ENCODE measurements around the gene TBC1D9B. TPM values are rescaled to one million over a fixed set of nuclear protein-coding genes. Genes with fewer than 3 reads are reported as not detected.
"Not testable (repeated sequence)": the region's sequence is repeated elsewhere in the genome, so short reads cannot be mapped to it uniquely, and the experiment has no call there.

Gene TBC1D9B
- total and polyA plus RNA-seq, 4 experiments from 2014 or later: 9.3 to 85.0 (median 61.1) TPM

DNA sequence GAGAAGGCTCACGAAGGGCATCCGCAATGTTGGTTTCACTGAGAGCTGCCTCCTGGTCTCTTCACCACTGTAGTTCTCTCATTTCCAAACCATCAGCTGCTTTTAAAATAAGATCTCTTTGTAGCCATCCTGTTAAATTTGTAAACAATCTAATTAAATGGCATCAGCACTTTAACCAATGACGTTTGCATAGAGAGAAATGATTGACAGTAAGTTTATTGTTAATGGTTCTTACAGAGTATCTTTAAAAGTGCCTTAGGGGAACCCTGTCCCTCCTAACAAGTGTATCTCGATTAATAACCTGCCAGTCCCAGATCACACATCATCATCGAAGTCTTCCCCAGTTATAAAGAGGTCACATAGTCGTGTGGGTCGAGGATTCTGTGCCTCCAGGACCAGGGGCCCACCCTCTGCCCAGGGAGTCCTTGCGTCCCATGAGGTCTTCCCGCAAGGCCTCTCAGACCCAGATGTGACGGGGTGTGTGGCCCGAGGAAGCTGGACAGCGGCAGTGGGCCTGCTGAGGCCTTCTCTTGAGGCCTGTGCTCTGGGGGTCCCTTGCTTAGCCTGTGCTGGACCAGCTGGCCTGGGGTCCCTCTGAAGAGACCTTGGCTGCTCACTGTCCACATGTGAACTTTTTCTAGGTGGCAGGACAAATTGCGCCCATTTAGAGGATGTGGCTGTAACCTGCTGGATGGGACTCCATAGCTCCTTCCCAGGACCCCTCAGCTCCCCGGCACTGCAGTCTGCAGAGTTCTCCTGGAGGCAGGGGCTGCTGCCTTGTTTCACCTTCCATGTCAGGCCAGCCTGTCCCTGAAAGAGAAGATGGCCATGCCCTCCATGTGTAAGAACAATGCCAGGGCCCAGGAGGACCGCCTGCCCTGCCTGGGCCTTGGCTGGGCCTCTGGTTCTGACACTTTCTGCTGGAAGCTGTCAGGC is 70.4 kb downstream of the TBC1D9B start:
- peak overlapping the region in 5 of 8 donors; percentile 57 to 74 (median 71) for H3K4me3 Mint-ChIP-seq
- intact Hi-C loops (cut with micrococcal nuclease): loop anchor here (5.0 kb wide), 1 partner anchor 35 kb away; no protein-coding TSS in a partner anchor
- H3K4me1 Mint-ChIP-seq: peaks cover 12 to 26% (median 17%) of the 10 kb centered on the region in 4 donors

DNA sequence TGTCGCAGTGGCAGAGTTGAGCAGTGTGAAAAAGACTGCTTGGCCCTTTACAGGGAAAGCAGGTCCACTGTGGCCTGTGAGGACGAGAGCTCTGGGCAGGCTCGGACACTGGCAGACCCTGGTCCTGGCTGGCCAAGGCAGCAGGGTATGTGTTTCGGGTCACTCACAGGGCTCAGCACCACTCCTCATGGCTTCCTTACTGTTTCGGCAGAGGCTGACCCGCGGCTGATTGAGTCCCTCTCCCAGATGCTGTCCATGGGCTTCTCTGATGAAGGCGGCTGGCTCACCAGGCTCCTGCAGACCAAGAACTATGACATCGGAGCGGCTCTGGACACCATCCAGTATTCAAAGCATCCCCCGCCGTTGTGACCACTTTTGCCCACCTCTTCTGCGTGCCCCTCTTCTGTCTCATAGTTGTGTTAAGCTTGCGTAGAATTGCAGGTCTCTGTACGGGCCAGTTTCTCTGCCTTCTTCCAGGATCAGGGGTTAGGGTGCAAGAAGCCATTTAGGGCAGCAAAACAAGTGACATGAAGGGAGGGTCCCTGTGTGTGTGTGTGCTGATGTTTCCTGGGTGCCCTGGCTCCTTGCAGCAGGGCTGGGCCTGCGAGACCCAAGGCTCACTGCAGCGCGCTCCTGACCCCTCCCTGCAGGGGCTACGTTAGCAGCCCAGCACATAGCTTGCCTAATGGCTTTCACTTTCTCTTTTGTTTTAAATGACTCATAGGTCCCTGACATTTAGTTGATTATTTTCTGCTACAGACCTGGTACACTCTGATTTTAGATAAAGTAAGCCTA is 71.3 kb downstream of the TBC1D9B start:
- Mint-ChIP-seq H3K4me3 (peak overlapping the region in 7 of 8 donors; percentile 37 to 74 (median 65)), H3K9me3 (no peaks in the 10 kb centered on the region), H3K27ac (peak overlapping the region; percentile 82 to 96 (median 93)), H3K27me3 (no peaks in the 10 kb centered on the region), H3K4me1 (peaks cover 14 to 26% (median 17%) of the 10 kb centered on the region in 4 donors), H3K36me3 (peaks cover 52 to 74% of the 10 kb centered on the region in 2 donors)
- peak; percentile 48 to 84 (median 64) for DNase-seq
- Histone ChIP-seq H3K4me3 (ENCODE audit: low read length in 2 of 2) (peak overlapping the region in 1 of 2 donors; percentile 30), H3K9me3 (ENCODE audit: control insufficient read depth in 1 of 2, low read length in 2 of 2) (no peaks in the 10 kb centered on the region), H3K27me3 (ENCODE audit: insufficient read depth, low read length) (no peaks in the 10 kb centered on the region), H3K4me1 (ENCODE audit: insufficient read depth, low read length) (peaks cover 21% of the 10 kb centered on the region), H3K27ac (ENCODE audit: low read depth, low read length) (peak overlapping the region; percentile 57), H3K36me3 (ENCODE audit: insufficient read depth, low read length) (peaks cover 57% of the 10 kb centered on the region)
- POLR2A ChIA-PET (ENCODE audit: partially characterized antibody): interaction anchor here (1.1 to 2.8 kb wide), 8 partner anchors 9 to 212 kb away, joined by 3 to 20 read pairs (median 6); partner anchors contain the start of genes MAML1, MRNIP and SQSTM1
- intact Hi-C loops (cut with micrococcal nuclease): loop anchor here (1.0 to 5.0 kb wide), 2 partner anchors 22 to 34 kb away; partner anchors contain the start of gene MRNIP
- CTCF ChIA-PET (ENCODE audit: partially characterized antibody): interaction anchor here (1.2 to 1.7 kb wide), 4 partner anchors 11 to 74 kb away, joined by 3 to 4 read pairs (median 3); no protein-coding TSS in a partner anchor

More for the DNA sequence above, 70.4 kb downstream of the TBC1D9B start:
- Histone ChIP-seq H3K36me3 (ENCODE audit: insufficient read depth, low read length) (peaks cover 56% of the 10 kb centered on the region), H3K27ac (ENCODE audit: low read depth, low read length) (peak overlapping the region; percentile 57), H3K4me3 (ENCODE audit: low read length in 2 of 2) (peak overlapping the region in 1 of 2 donors; percentile 30), H3K4me1 (ENCODE audit: insufficient read depth, low read length) (peaks cover 21% of the 10 kb centered on the region), H3K9me3 (ENCODE audit: control insufficient read depth in 1 of 2, low read length in 2 of 2) (no peaks in the 10 kb centered on the region), H3K27me3 (ENCODE audit: insufficient read depth, low read length) (no peaks in the 10 kb centered on the region)
- DNase-seq: no peak
- ChIA-PET CTCF (ENCODE audit: partially characterized antibody) (interaction anchor here (0.5 to 1.7 kb wide), 6 partner anchors 10 to 75 kb away, joined by 3 to 4 read pairs (median 3); no protein-coding TSS in a partner anchor), POLR2A (ENCODE audit: partially characterized antibody) (interaction anchor here (1.1 to 2.8 kb wide), 8 partner anchors 10 to 213 kb away, joined by 3 to 20 read pairs (median 6); partner anchors contain the start of genes MAML1, MRNIP and SQSTM1)
- Mint-ChIP-seq H3K27ac (peak overlapping the region; percentile 82 to 96 (median 93)), H3K27me3 (no peaks in the 10 kb centered on the region), H3K36me3 (peaks cover 50 to 72% of the 10 kb centered on the region in 2 donors), H3K9me3 (no peaks in the 10 kb centered on the region)

DNA sequence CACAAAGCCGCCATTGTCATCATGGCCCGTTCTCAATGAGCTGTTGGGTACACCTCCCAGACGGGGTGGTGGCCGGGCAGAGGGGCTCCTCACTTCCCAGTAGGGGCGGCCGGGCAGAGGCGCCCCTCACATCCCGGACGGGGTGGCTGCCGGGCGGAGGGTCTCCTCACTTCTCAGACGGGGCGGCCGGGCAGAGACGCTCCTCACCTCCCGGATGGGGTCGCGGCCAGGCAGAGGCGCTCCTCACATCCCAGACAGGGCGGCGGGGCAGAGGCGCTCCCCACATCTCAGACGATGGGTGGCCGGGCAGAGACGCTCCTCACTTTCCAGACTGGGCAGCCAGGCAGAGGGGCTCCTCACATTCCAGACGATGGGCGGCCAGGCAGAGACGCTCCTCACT is 72.8 kb downstream of the TBC1D9B start:
- H3K27ac Mint-ChIP-seq; H3K27ac ChIP-seq (ENCODE audit: low read depth, low read length); H3K9me3 Mint-ChIP-seq; H3K4me3 ChIP-seq (ENCODE audit: low read length in 2 of 2); H3K4me3 Mint-ChIP-seq; H3K27me3 ChIP-seq (ENCODE audit: insufficient read depth, low read length); H3K27me3 Mint-ChIP-seq; DNase-seq; POLR2A ChIA-PET (ENCODE audit: partially characterized antibody); H3K9me3 ChIP-seq (ENCODE audit: control insufficient read depth in 1 of 2, low read length in 2 of 2): not testable (repeated sequence)
- peaks cover 51 to 74% of the 10 kb centered on the region in 2 donors for H3K36me3 Mint-ChIP-seq
- intact Hi-C loops (cut with micrococcal nuclease): loop anchor here (5.0 kb wide), 1 partner anchor 33 kb away; no protein-coding TSS in a partner anchor
- Histone ChIP-seq H3K36me3 (ENCODE audit: insufficient read depth, low read length) (peaks cover 57% of the 10 kb centered on the region), H3K4me1 (ENCODE audit: insufficient read depth, low read length) (peaks cover 21% of the 10 kb centered on the region)
- CTCF ChIA-PET (ENCODE audit: partially characterized antibody): interaction anchor here (0.6 kb wide), 1 partner anchor 14 kb away, joined by 3 read pairs; the partner anchor contains the start of gene SQSTM1
- peaks cover 14 to 30% (median 17%) of the 10 kb centered on the region in 4 donors for H3K4me1 Mint-ChIP-seq

GRCh38 chr5:179834120-179834519 is 73.6 kb downstream of the TBC1D9B start:
- Histone ChIP-seq H3K4me3 (ENCODE audit: low read length in 2 of 2) (no peak overlapping the region), H3K36me3 (ENCODE audit: insufficient read depth, low read length) (peaks cover 62% of the 10 kb centered on the region), H3K27me3 (ENCODE audit: insufficient read depth, low read length) (no peaks in the 10 kb centered on the region), H3K9me3 (ENCODE audit: control insufficient read depth in 1 of 2, low read length in 2 of 2) (no peaks in the 10 kb centered on the region), H3K4me1 (ENCODE audit: insufficient read depth, low read length) (peaks cover 21% of the 10 kb centered on the region), H3K27ac (ENCODE audit: low read depth, low read length) (no peak overlapping the region)
- H3K27ac Mint-ChIP-seq: peak overlapping the region in 1 of 7 donors; percentile 83
- no peaks in the 10 kb centered on the region for H3K9me3 Mint-ChIP-seq
- H3K4me1 Mint-ChIP-seq: peaks cover 17 to 32% (median 19%) of the 10 kb centered on the region in 4 donors
- no peaks in the 10 kb centered on the region for H3K27me3 Mint-ChIP-seq
- no peak for DNase-seq
- H3K36me3 Mint-ChIP-seq: peaks cover 58 to 76% of the 10 kb centered on the region in 2 donors
- ChIA-PET CTCF (ENCODE audit: partially characterized antibody) (interaction anchor here (0.6 to 0.7 kb wide), 2 partner anchors 11 to 14 kb away, joined by 3 to 4 read pairs; partner anchors contain the start of gene SQSTM1), POLR2A (ENCODE audit: partially characterized antibody) (interaction anchor here (6.3 kb wide), 1 partner anchor 13 kb away, joined by 46 read pairs; the partner anchor contains the start of gene SQSTM1)
- intact Hi-C loops (cut with micrococcal nuclease): no loop called here
- H3K4me3 Mint-ChIP-seq: no peak overlapping the region

- CTCF ChIA-PET (ENCODE audit: partially characterized antibody): interaction anchor here (0.7 kb wide), 1 partner anchor 11 kb away, joined by 4 read pairs; no protein-coding TSS in a partner anchor
- Mint-ChIP-seq H3K4me1 (peaks cover 17 to 36% (median 20%) of the 10 kb centered on the region in 4 donors), H3K27ac (peak overlapping the region in 2 of 7 donors; percentile 41 to 83), H3K36me3 (peaks cover 63 to 78% of the 10 kb centered on the region in 2 donors), H3K9me3 (no peaks in the 10 kb centered on the region), H3K27me3 (no peaks in the 10 kb centered on the region), H3K4me3 (no peak overlapping the region)
- Histone ChIP-seq H3K36me3 (ENCODE audit: insufficient read depth, low read length) (peaks cover 67% of the 10 kb centered on the region), H3K27ac (ENCODE audit: low read depth, low read length) (no peak overlapping the region), H3K27me3 (ENCODE audit: insufficient read depth, low read length) (no peaks in the 10 kb centered on the region), H3K9me3 (ENCODE audit: control insufficient read depth in 1 of 2, low read length in 2 of 2) (no peaks in the 10 kb centered on the region), H3K4me1 (ENCODE audit: insufficient read depth, low read length) (peaks cover 21% of the 10 kb centered on the region), H3K4me3 (ENCODE audit: low read length in 2 of 2) (no peak overlapping the region)
- intact Hi-C loops (cut with micrococcal nuclease): no loop called here
- POLR2A ChIA-PET (ENCODE audit: partially characterized antibody): interaction anchor here (6.3 kb wide), 1 partner anchor 13 kb away, joined by 46 read pairs; the partner anchor contains the start of gene SQSTM1
- no peak for DNase-seq
Measured at GRCh38 chr5:179833709-179834070, 74.0 kb downstream of the TBC1D9B start.

DNA sequence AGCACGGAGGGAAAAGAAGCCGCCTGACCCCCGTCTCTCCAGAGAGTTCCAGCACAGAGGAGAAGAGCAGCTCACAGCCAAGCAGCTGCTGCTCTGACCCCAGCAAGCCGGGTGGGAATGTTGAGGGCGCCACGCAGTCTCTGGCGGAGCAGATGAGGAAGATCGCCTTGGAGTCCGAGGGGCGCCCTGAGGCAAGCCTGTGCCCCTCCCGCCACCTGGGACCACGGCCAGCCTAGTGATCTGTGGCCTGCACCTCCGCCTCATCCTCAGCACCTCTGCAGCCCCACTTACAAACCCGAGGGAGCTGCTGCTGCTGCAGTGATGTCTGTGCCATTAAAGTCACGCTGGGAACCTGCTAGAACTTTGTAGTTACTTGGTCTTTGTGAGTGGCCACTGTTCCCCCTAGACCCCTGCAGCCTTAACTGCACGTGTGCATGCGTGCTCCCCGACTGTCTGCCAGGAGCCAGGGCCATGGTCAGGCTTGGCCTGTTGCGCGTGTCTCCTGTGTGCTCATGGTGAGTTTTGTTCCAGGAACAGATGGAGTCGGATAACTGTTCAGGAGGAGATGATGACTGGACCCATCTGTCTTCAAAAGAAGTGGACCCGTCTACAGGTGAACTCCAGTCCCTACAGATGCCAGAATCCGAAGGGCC is 74.5 kb downstream of the TBC1D9B start:
- no peaks in the 10 kb centered on the region for H3K9me3 Mint-ChIP-seq
- H3K4me3 Mint-ChIP-seq: peak overlapping the region in 1 of 8 donors; percentile 30
- POLR2A ChIA-PET (ENCODE audit: partially characterized antibody): interaction anchor here (1.7 to 6.3 kb wide), 2 partner anchors 12 to 14 kb away, joined by 3 to 46 read pairs; partner anchors contain the start of gene SQSTM1
- intact Hi-C loops (cut with micrococcal nuclease): no loop called here
- H3K4me1 Mint-ChIP-seq: peaks cover 17 to 37% (median 21%) of the 10 kb centered on the region in 4 donors
- DNase-seq: no peak
- H3K4me3 ChIP-seq (ENCODE audit: low read length in 2 of 2): no peak overlapping the region
- CTCF ChIA-PET (ENCODE audit: partially characterized antibody): interaction anchor here (0.7 kb wide), 1 partner anchor 10 kb away, joined by 4 read pairs; no protein-coding TSS in a partner anchor
- peaks cover 69% of the 10 kb centered on the region for H3K36me3 ChIP-seq (ENCODE audit: insufficient read depth, low read length)
- H3K27ac Mint-ChIP-seq: peak overlapping the region in 1 of 7 donors; percentile 83
- no peaks in the 10 kb centered on the region for H3K9me3 ChIP-seq (ENCODE audit: control insufficient read depth in 1 of 2, low read length in 2 of 2)
- no peaks in the 10 kb centered on the region for H3K27me3 ChIP-seq (ENCODE audit: insufficient read depth, low read length)
- H3K27me3 Mint-ChIP-seq: no peaks in the 10 kb centered on the region
- peaks cover 21% of the 10 kb centered on the region for H3K4me1 ChIP-seq (ENCODE audit: insufficient read depth, low read length)
- H3K36me3 Mint-ChIP-seq: peaks cover 64 to 80% of the 10 kb centered on the region in 2 donors
- H3K27ac ChIP-seq (ENCODE audit: low read depth, low read length): no peak overlapping the region

Measured in CD4-positive, alpha-beta memory T cell (primary cell).